GM10248 (cell line): ENCODE measurements around the gene TMEM217.

Source experiments
- CTCF ChIA-PET: fragments of 300-600 bp; sonication (Branson Sonifier 250); formaldehyde crosslinking; extraction: SDS; loops from one replicate; lab custom pipeline; 2021; ENCODE audit warnings: antibody characterized with exemption; lab: Yijun Ruan, JAX
- POLR2A ChIA-PET: fragments of 350-650 bp; sonication (Branson Sonifier 250); formaldehyde crosslinking; extraction: SDS; loops from one replicate; lab custom pipeline; 2020; ENCODE audit warnings: antibody characterized with exemption; lab: Yijun Ruan, JAX
- DNase-seq: peaks from one replicate; pipeline ENCODE4 v3.0.0; 2012; ENCODE audit errors: extremely low spot score
- CTCF ChIP-seq: IDR thresholded peaks from 2 replicates; pipeline ENCODE4 v1.5.1; 2012; ENCODE audit warnings: mild to moderate bottlenecking, low read depth; ENCODE audit errors: extremely low read depth, missing control alignments, control extremely low read depth

Gene TMEM217

GRCh38 chr6:37272834-37273566 is 15.1 kb upstream of the TMEM217 start:
- ChIA-PET CTCF (interaction anchor here (0.7 to 1.9 kb wide), 3 partner anchors 9 to 53 kb away, joined by 3 to 6 read pairs (median 3); no protein-coding TSS in a partner anchor), POLR2A (no interaction called here)
- TF ChIP-seq CTCF, result no peak
- no peak for DNase-seq

GRCh38 chr6:37269105-37269504 is 11.2 kb upstream of the TMEM217 start:
- ChIA-PET POLR2A (no interaction called here), CTCF (interaction anchor here (2.0 kb wide), 1 partner anchor 25 kb away, joined by 4 read pairs; no protein-coding TSS in a partner anchor)

GRCh38 chr6:37265860-37266259 is 7.9 kb upstream of the TMEM217 start:
- DNase-seq, result no peak
- CTCF ChIA-PET, result interaction anchor here (1.1 to 2.0 kb wide), 4 partner anchors 8 to 24 kb away, joined by 3 to 5 read pairs (median 4); no protein-coding TSS in a partner anchor
- TF ChIP-seq CTCF, result no peak
- POLR2A ChIA-PET, result no interaction called here

More at GRCh38 chr6:37269105-37269504, 11.2 kb upstream of the TMEM217 start:
- DNase-seq, result no peak
- no peak for TF ChIP-seq CTCF

GRCh38 chr6:37265001-37265400 is 7.1 kb upstream of the TMEM217 start:
- DNase-seq, result no peak
- ChIA-PET POLR2A (no interaction called here), CTCF (interaction anchor here (1.1 to 2.0 kb wide), 3 partner anchors 9 to 23 kb away, joined by 3 to 5 read pairs (median 4); no protein-coding TSS in a partner anchor)
- TF ChIP-seq CTCF, result no peak

GRCh38 chr6:37262446-37263026 is 4.6 kb upstream of the TMEM217 start:
- POLR2A ChIA-PET, result interaction anchor here (0.7 kb wide), 1 partner anchor 16 kb away, joined by 20 read pairs; no protein-coding TSS in a partner anchor
- no peak for TF ChIP-seq CTCF
- CTCF ChIA-PET, result interaction anchor here (1.1 to 1.6 kb wide), 3 partner anchors 18 to 52 kb away, joined by 3 read pairs; no protein-coding TSS in a partner anchor
- DNase-seq, result no peak

GRCh38 chr6:37261198-37261597 is 3.3 kb upstream of the TMEM217 start:
- POLR2A ChIA-PET, result no interaction called here

More at GRCh38 chr6:37261198-37261597, 3.3 kb upstream of the TMEM217 start:
- no peak for TF ChIP-seq CTCF
- CTCF ChIA-PET, result interaction anchor here (1.2 to 1.3 kb wide), 2 partner anchors 13 to 51 kb away, joined by 6 read pairs; no protein-coding TSS in a partner anchor
- DNase-seq, result no peak
